HG03565 (cell line): ENCODE results near the gene GLT1D1.
A peak's percentile ranks its signal among the peaks of the same experiment; 100 is the strongest.

Source experiments
- ATAC-seq: cut with Tn5 transposase; IDR thresholded peaks from one replicate; pipeline ENCODE4 v1.9.1; 2021; ENCODE audit warnings: mild to moderate bottlenecking, moderate library complexity; ENCODE audit not compliant: unreplicated experiment

Gene GLT1D1

GRCh38 chr12:128959901-128960300 lies 106.6 kb downstream of the GLT1D1 start:
- no peak for ATAC-seq

GRCh38 chr12:128961308-128961902 lies 108.1 kb downstream of the GLT1D1 start:
- ATAC-seq: no peak

- ATAC-seq: no peak
Observed at GRCh38 chr12:128961957-128962356, 108.7 kb downstream of the GLT1D1 start.

GRCh38 chr12:128966203-128966810 lies 113.0 kb downstream of the GLT1D1 start:
- no peak for ATAC-seq

GRCh38 chr12:128968668-128969067 lies 115.4 kb downstream of the GLT1D1 start:
- no peak for ATAC-seq

- ATAC-seq: peak; percentile 86
Observed at GRCh38 chr12:128969480-128970055, 116.3 kb downstream of the GLT1D1 start.

GRCh38 chr12:128970110-128970509 lies 116.8 kb downstream of the GLT1D1 start:
- ATAC-seq: no peak

GRCh38 chr12:128970941-128971340 lies 117.7 kb downstream of the GLT1D1 start:
- ATAC-seq: no peak

- no peak for ATAC-seq
Observed at GRCh38 chr12:128971802-128972201, 118.5 kb downstream of the GLT1D1 start.

GRCh38 chr12:128973883-128974681 lies 120.8 kb downstream of the GLT1D1 start:
- no peak for ATAC-seq

GRCh38 chr12:128974881-128975280 lies 121.6 kb downstream of the GLT1D1 start:
- ATAC-seq: no peak

- no peak for ATAC-seq
Observed at GRCh38 chr12:128976120-128976738, 123.0 kb downstream of the GLT1D1 start.

GRCh38 chr12:128977441-128977840 lies 124.2 kb downstream of the GLT1D1 start:
- ATAC-seq: no peak

GRCh38 chr12:128978067-128978466 lies 124.8 kb downstream of the GLT1D1 start:
- ATAC-seq: no peak

GRCh38 chr12:128980623-128981022 lies 127.3 kb downstream of the GLT1D1 start:
- no peak for ATAC-seq

GRCh38 chr12:128981971-128982533 lies 128.8 kb downstream of the GLT1D1 start:
- no peak for ATAC-seq

- no peak for ATAC-seq
Observed at GRCh38 chr12:128982933-128983332, 129.7 kb downstream of the GLT1D1 start.

- ATAC-seq: no peak
Observed at GRCh38 chr12:128983371-128983770, 130.1 kb downstream of the GLT1D1 start.

- no peak for ATAC-seq
Observed at GRCh38 chr12:128986957-128987356, 133.7 kb downstream of the GLT1D1 start.

- no peak for ATAC-seq
Observed at GRCh38 chr12:128989287-128989686, 136.0 kb downstream of the GLT1D1 start.

- ATAC-seq: no peak
Observed at GRCh38 chr12:128991716-128992115, 138.4 kb downstream of the GLT1D1 start.
